ENCODE data around the gene TCP11. TPM values are rescaled to one million over a fixed set of nuclear protein-coding genes. Genes with fewer than 3 reads are reported as not detected.

Gene TCP11
- polyA plus RNA-seq, result 0.94 TPM in 1 of 2 replicates, not detected in the other

GRCh38 chr6:35141007-35141655 is at the start of gene TCP11:
Gene TCP11 (minus strand): TSS chr6:35141339. CDS start chr6:35140870, 469 bp downstream.

Other genes with a start within 250 kb of the TCP11 start
- 1.6 and 2.1 TPM in 2 replicates for gene SCUBE3, start 72.6 kb upstream of the TCP11 start, polyA plus RNA-seq
- gene ZNF76, start 118.4 kb upstream of the TCP11 start, polyA plus RNA-seq, result 2.1 and 3.1 TPM in 2 replicates
- gene DEF6, start 156.5 kb upstream of the TCP11 start, polyA plus RNA-seq, result 0.66 and 2.3 TPM in 2 replicates
- 0.11 and 0.28 TPM in 2 replicates for gene PPARD, start 201.2 kb upstream of the TCP11 start, polyA plus RNA-seq

Measured in Purkinje cell (primary cell).